GM19463 (cell line): ENCODE data around the gene ZNF581.

Experiments
- ATAC-seq: cut with Tn5 transposase; IDR thresholded peaks from one replicate; pipeline ENCODE4 v1.9.1; 2021; ENCODE audit warnings: mild to moderate bottlenecking, moderate library complexity; ENCODE audit not compliant: unreplicated experiment

Gene ZNF581

DNA sequence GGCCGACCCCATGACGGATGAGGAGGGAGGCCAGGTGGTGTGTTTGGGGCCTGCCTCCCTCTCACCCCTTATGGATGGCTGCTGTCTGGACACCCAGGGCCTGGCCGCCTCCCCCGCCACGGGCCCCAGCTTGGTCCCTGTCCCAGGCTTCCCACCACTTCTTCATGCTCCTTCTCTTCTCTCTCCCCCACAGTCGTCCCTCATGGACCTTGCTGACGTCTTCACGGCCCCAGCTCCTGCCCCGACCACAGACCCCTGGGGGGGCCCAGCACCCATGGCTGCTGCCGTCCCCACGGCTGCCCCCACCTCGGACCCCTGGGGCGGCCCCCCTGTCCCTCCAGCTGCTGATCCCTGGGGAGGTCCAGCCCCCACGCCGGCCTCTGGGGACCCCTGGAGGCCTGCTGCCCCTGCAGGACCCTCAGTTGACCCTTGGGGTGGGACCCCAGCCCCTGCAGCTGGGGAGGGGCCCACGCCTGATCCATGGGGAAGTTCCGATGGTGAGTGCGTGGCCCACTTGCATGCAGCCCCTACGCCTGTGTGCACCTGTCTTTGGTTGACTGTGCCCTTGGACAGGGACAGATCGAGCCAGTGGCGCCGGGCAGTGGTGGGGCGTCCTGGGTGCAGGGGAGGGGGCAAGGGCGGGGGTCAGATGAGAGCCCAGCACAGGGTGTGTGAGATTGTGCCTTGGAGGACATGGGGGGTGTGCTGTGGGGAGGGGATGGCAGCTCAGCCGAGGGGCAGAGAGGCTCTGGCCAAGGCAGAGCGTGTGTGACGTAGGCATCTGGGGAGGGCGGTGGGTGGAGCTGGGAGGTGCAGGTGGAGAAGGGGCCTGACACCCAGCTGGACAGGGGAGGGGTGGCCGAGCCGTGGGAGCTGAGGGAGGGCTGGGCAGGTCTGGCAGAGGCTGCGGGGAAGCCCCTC is 48.4 kb downstream of the ZNF581 start:
- ATAC-seq, result no peak

DNA sequence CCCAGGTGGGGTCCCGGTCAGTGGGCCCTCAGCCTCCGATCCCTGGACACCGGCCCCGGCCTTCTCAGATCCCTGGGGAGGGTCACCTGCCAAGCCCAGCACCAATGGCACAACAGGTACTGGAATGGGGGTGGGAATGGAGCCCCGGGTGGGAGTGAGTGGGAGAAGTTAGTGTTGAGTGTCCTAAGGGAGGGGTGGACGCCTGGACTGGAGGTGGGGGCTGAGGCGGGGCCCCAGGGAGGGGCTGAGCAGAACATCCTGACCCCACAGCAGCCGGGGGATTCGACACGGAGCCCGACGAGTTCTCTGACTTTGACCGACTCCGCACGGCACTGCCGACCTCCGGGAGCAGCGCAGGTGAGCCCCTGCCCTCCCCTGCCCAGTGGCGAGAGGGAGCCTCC is 49.2 kb downstream of the ZNF581 start:
- ATAC-seq, result no peak

DNA sequence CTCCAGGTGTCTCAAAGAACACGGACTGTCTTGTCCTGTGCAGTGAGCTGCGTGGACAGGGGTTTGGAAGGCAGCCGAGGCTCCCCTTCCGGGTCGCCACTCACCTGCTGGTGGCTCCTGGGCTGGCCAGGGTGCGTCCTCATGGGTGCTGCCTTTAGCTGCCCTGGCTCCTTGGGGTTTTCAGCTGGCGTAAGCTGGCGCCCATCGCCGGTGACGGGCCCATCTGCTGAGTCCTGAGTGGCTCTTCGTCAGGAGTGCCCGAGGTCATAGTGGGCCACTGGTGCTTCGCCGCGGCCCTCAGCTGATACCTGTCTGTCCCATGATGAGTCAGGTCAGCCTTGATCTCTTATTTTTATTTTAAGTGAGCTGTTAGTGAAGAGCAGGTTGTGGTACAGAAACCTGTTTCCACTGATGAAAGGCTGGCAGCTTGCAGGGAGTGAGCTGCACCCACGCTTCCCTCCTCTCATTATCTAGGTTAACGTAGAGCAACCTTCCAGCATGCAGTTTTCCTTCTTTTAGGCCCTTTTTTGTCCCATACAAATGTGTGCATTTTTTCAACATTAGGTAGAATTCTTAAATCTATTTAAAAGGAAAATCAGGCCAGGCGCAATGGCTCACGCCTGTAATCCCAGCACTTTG is 50.0 kb downstream of the ZNF581 start:
- ATAC-seq, result no peak

DNA sequence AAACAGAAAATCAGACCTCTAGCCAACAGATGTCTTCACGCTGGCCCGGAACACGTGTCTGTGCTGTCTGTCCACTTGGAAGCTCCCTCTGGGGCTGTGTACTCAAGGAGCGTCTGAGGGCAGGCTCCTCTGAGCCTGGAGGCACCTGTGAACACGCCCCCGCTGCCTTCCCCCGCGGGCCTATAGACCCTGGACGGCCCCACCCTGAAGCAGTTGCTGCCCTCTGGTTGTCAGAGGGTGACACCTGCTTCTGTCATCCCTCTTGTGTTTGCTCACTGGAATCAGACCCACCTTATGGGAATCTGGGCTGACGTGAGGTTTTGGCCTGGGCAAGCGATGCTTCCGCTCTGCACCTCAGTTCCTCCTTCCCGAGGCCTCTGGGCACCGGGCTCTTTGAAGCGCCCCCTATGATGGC is 50.8 kb downstream of the ZNF581 start:
- ATAC-seq, result no peak

DNA sequence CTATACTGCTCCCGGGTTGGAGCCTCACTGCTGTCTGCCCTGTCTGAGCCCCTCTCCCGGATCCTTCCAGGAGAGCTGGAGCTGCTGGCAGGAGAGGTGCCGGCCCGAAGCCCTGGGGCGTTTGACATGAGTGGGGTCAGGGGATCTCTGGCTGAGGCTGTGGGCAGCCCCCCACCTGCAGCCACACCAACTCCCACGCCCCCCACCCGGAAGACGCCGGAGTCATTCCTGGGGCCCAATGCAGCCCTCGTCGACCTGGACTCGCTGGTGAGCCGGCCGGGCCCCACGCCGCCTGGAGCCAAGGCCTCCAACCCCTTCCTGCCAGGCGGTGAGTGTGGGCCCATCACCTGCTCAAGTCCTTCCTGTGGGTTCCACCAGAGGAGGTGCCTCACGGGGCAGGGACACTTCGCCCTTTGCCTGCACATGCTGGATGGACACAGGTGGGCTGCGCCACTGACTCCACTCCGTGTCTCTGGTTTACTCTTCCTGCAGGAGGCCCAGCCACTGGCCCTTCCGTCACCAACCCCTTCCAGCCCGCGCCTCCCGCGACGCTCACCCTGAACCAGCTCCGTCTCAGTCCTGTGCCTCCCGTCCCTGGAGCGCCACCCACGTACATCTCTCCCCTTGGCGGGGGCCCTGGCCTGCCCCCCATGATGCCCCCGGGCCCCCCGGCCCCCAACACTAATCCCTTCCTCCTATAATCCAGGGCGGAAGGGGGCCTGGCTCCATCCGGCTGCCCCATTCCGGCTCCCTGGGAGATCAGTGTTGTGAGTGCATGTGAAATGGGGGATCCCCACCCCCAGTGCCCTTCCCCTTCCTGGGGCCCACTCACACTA is 51.4 kb downstream of the ZNF581 start:
- ATAC-seq, result no peak
